GM23248 (cell line): ENCODE results near the gene MYLK.
"Not testable (repeated sequence)": the region's sequence is repeated elsewhere in the genome, so short reads cannot be mapped to it uniquely, and the experiment has no call there.

Experiments
- EZH2 ChIP-seq: fragments of 200-600 bp; sonication (generic); IDR thresholded peaks from 2 replicates; pipeline ENCODE4 v1.6.1; 2018; ENCODE audit warnings: antibody characterized with exemption, mild to moderate bottlenecking; ENCODE audit not compliant: insufficient read depth, poor library complexity, severe bottlenecking
- EZH2phosphoT487 ChIP-seq: fragments of 200-600 bp; sonication (generic); IDR thresholded peaks from 2 replicates; pipeline ENCODE4 v1.6.1; 2018; ENCODE audit warnings: antibody characterized with exemption, moderate library complexity, mild to moderate bottlenecking, low read depth; ENCODE audit not compliant: insufficient read depth

- not testable (repeated sequence) for TF ChIP-seq EZH2, EZH2phosphoT487
Observed at GRCh38 chr3:123738522-123738921, 145.6 kb downstream of the MYLK start.
